ENCODE measurements around the gene KAZN.

Gene KAZN

GRCh38 chr1:14733779-14734140 lies 135.3 kb downstream of the KAZN start:
- H3K27ac ChIP-seq (ENCODE audit: extremely low read depth, low read depth, low read length) = no peak overlapping the region; the same call in 1 of the 2 replicates
- TF ChIP-seq ZNF280C (tag by site-specific recombination; IDR thresholded peaks at IDR 0.05) (no peak), ZIC2 (tag by site-specific recombination; IDR thresholded peaks at IDR 0.05) (peak; percentile 21; the same call in 1 of the 2 replicates), ZBTB49 (tag by site-specific recombination; IDR thresholded peaks at IDR 0.05; ENCODE audit: low read depth) (no peak)
- no peaks in the 10 kb centered on the region for H3K36me3 ChIP-seq (ENCODE audit: control insufficient read depth in 2 of 2, insufficient read depth in 1 of 2, low read length in 2 of 2)
- H3K4me3 ChIP-seq (ENCODE audit: low read depth, low read length) = no peak overlapping the region
- H3K4me1 ChIP-seq (ENCODE audit: control insufficient read depth, insufficient read depth, low read length) = no peaks in the 10 kb centered on the region
- CTCF ChIA-PET = interaction anchor here (0.9 kb wide), 1 partner anchor 313 kb away, joined by 3 read pairs; no protein-coding TSS in a partner anchor
- POLR2A ChIA-PET = no interaction called here
- no peaks in the 10 kb centered on the region for H3K9me3 ChIP-seq (ENCODE audit: control insufficient read depth, insufficient read depth, low read depth, low read length)

- CTCF ChIA-PET = interaction anchor here (0.7 kb wide), 1 partner anchor 753 kb away, joined by 3 read pairs; no protein-coding TSS in a partner anchor
These were observed 137.4 kb downstream of the KAZN start for GRCh38 chr1:14735841-14736240.

GRCh38 chr1:14737561-14738094 lies 139.1 kb downstream of the KAZN start:
- ChIA-PET CTCF (no interaction called here), POLR2A (no interaction called here)
- Histone ChIP-seq H3K9me3 (ENCODE audit: control insufficient read depth, insufficient read depth, low read depth, low read length) (no peaks in the 10 kb centered on the region), H3K27ac (ENCODE audit: extremely low read depth, low read depth, low read length) (no peak overlapping the region), H3K4me1 (ENCODE audit: control insufficient read depth, insufficient read depth, low read length) (no peaks in the 10 kb centered on the region), H3K4me3 (ENCODE audit: low read depth, low read length) (no peak overlapping the region), H3K36me3 (ENCODE audit: control insufficient read depth in 2 of 2, insufficient read depth in 1 of 2, low read length in 2 of 2) (no peaks in the 10 kb centered on the region)
- TF ChIP-seq KLF16 (tag by site-specific recombination; IDR thresholded peaks at IDR 0.05) (no peak), ZNF423 (tag by site-specific recombination; IDR thresholded peaks at IDR 0.05) (no peak), ZNF664 (tag by site-specific recombination; IDR thresholded peaks at IDR 0.05) (peak; percentile 23; the same call in 1 of the 2 replicates), PATZ1 (tag by site-specific recombination; IDR thresholded peaks at IDR 0.05) (no peak), ZNF10 (tag by site-specific recombination; IDR thresholded peaks at IDR 0.05) (peak; percentile 98)

More at GRCh38 chr1:14735841-14736240, 137.4 kb downstream of the KAZN start:
- POLR2A ChIA-PET = no interaction called here
- H3K4me3 ChIP-seq (ENCODE audit: low read depth, low read length) = no peak overlapping the region
- no peaks in the 10 kb centered on the region for H3K36me3 ChIP-seq (ENCODE audit: control insufficient read depth in 2 of 2, insufficient read depth in 1 of 2, low read length in 2 of 2)
- no peak overlapping the region for H3K27ac ChIP-seq (ENCODE audit: extremely low read depth, low read depth, low read length)
- no peaks in the 10 kb centered on the region for H3K4me1 ChIP-seq (ENCODE audit: control insufficient read depth, insufficient read depth, low read length)
- no peaks in the 10 kb centered on the region for H3K9me3 ChIP-seq (ENCODE audit: control insufficient read depth, insufficient read depth, low read depth, low read length)
- TF ChIP-seq ZBTB20 (tag by site-specific recombination; IDR thresholded peaks at IDR 0.05) (no peak), ZNF549 (tag by site-specific recombination; IDR thresholded peaks at IDR 0.05) (no peak), ZNF302 (tag by site-specific recombination; IDR thresholded peaks at IDR 0.05; ENCODE audit: low read depth) (no peak), GFI1B (tag by site-specific recombination; IDR thresholded peaks at IDR 0.05) (no peak), ZFP41 (tag by site-specific recombination; IDR thresholded peaks at IDR 0.05; ENCODE audit: borderline replicate concordance) (no peak), ZNF354C (tag by site-specific recombination; IDR thresholded peaks at IDR 0.05; ENCODE audit: borderline replicate concordance, low read depth) (no peak), ZNF341 (tag by site-specific recombination; IDR thresholded peaks at IDR 0.05; ENCODE audit: low read depth) (no peak), ZNF366 (tag by site-specific recombination; conservative IDR thresholded peaks at IDR 0.05) (no peak), ZNF239 (tag by site-specific recombination; IDR thresholded peaks at IDR 0.05) (no peak), ZNF214 (tag by site-specific recombination; IDR thresholded peaks at IDR 0.05; ENCODE audit: borderline replicate concordance) (no peak), YY1 (tag by site-specific recombination; IDR thresholded peaks at IDR 0.05) (no peak), ZNF510 (tag by site-specific recombination; IDR thresholded peaks at IDR 0.05; ENCODE audit: insufficient replicate concordance) (no peak), ZBTB44 (tag by site-specific recombination; IDR thresholded peaks at IDR 0.05) (no peak), KLF9 (tag by site-specific recombination; IDR thresholded peaks at IDR 0.05; ENCODE audit: low read depth) (no peak)

Measured in HEK293 (cell line).